ENCODE measurements around the gene MPP2. TPM values are rescaled to one million over a fixed set of nuclear protein-coding genes. Genes with fewer than 3 reads are reported as not detected.

Gene MPP2
- total RNA-seq, 1 donor, result 3.3 TPM

DNA sequence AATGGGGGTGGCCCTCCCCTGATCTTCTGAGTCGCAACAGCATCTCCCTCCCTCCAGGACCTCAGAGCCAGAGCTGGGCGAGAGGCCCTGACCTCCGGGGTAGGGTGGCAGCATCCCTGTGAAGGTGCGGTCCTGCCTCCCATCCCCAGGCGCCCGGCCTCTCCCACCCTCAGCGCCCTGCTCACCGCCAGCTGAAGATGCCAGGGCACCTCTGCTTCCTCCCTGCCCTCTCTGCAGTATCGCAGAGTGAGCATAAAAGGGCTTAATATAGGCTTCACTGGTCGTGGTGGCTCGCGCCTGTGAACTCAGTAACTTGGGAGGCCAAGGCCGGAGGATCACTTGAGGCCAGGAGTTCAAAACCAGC, 10.7 kb upstream of the MPP2 start:
- H3K4me3 ChIP-seq (ENCODE audit: low read depth, low read length), result no peak overlapping the region
- DNase-seq (ENCODE audit: low read depth), result no peak
- TF ChIP-seq, protein P1, sequence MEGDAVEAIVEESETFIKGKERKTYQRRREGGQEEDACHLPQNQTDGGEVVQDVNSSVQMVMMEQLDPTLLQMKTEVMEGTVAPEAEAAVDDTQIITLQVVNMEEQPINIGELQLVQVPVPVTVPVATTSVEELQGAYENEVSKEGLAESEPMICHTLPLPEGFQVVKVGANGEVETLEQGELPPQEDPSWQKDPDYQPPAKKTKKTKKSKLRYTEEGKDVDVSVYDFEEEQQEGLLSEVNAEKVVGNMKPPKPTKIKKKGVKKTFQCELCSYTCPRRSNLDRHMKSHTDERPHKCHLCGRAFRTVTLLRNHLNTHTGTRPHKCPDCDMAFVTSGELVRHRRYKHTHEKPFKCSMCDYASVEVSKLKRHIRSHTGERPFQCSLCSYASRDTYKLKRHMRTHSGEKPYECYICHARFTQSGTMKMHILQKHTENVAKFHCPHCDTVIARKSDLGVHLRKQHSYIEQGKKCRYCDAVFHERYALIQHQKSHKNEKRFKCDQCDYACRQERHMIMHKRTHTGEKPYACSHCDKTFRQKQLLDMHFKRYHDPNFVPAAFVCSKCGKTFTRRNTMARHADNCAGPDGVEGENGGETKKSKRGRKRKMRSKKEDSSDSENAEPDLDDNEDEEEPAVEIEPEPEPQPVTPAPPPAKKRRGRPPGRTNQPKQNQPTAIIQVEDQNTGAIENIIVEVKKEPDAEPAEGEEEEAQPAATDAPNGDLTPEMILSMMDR (IDR thresholded peaks at IDR 0.05; ENCODE audit: insufficient read depth, low read length), result no peak

- peak; percentile 19 for DNase-seq (ENCODE audit: low read depth)
- TF ChIP-seq, protein P1 (IDR thresholded peaks at IDR 0.05; ENCODE audit: insufficient read depth, low read length), result peak; percentile 60
- no peak overlapping the region for H3K4me3 ChIP-seq (ENCODE audit: low read depth, low read length)
Measured at GRCh38 chr17:43917348-43918025, 10.2 kb upstream of the MPP2 start.

DNA sequence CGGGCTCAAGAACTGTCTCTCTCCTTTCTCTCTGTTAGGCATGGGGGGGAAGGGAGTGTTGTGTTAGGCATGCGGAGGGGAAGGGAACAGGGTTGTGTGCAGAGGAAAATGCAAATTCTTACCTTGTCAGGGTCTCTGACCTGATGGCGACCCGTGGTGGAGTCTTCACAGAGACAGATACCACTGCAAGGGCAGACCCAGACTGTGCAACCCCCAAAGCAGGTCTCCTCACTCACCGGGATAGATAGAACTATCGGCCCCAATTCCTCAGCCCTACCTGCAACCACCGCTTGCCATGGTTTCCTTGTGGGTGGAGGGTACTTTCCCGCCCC, 9.6 kb upstream of the MPP2 start:
- no peak for DNase-seq (ENCODE audit: low read depth)
- H3K4me3 ChIP-seq (ENCODE audit: low read depth, low read length), result no peak overlapping the region
- TF ChIP-seq, protein P1 (IDR thresholded peaks at IDR 0.05; ENCODE audit: insufficient read depth, low read length), result no peak

DNA sequence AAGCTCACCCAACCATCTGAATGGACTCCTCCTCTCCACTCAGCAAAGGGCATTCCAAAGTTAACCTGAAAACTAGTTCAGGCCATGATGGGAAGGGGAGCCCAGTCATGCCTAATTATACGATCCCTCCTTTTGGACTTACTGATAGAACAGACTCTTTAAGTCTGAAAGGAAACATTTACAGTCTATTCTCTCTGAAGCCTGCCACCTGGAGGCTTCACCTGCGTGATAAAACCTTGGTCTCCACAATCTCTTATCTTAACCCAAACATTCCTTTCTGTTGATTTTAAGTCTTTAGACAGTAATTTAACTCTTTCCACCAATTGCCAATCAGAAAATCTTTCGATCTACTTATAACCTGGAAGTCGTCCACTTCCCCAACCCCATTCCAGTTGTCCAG, 9.0 kb upstream of the MPP2 start:
- DNase-seq (ENCODE audit: low read depth), result no peak
- no peak overlapping the region for H3K4me3 ChIP-seq (ENCODE audit: low read depth, low read length)
- TF ChIP-seq, protein P1 (IDR thresholded peaks at IDR 0.05; ENCODE audit: insufficient read depth, low read length), result no peak

- TF ChIP-seq, protein P1 (IDR thresholded peaks at IDR 0.05; ENCODE audit: insufficient read depth, low read length), result no peak
- DNase-seq (ENCODE audit: low read depth), result peak; percentile 46
- no peak overlapping the region for H3K4me3 ChIP-seq (ENCODE audit: low read depth, low read length)
Measured at GRCh38 chr17:43915559-43915958, 8.2 kb upstream of the MPP2 start.

GRCh38 chr17:43914451-43914850, 7.1 kb upstream of the MPP2 start:
- TF ChIP-seq, protein P1 (IDR thresholded peaks at IDR 0.05; ENCODE audit: insufficient read depth, low read length), result no peak
- DNase-seq (ENCODE audit: low read depth), result no peak
- no peak overlapping the region for H3K4me3 ChIP-seq (ENCODE audit: low read depth, low read length)

DNA sequence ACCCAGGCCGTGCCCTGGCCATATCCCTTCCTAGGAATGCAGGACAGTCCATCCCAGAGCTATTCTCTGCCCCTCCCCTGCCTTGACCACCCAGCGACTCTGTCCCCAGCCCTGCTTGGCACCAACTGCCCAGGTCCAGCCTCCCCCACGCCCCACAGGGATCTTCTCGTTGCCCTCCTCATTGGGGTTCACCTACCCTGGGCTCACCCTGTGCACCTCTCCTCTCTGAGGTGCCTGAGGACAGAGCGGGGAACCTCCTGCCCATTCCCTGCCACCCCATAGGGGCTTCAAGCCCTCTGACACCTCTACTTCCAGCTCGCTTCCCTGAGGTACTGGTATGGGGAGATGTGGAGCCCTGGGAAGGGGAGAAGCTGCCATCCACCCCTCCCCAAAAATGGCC, 6.2 kb upstream of the MPP2 start:
- no peak for DNase-seq (ENCODE audit: low read depth)
- TF ChIP-seq, protein P1 (IDR thresholded peaks at IDR 0.05; ENCODE audit: insufficient read depth, low read length), result no peak
- no peak overlapping the region for H3K4me3 ChIP-seq (ENCODE audit: low read depth, low read length)

Measured in fibroblast of the aortic adventitia (primary cell).